Measurements from ENCODE around the gene CNTFR.

Gene CNTFR

DNA sequence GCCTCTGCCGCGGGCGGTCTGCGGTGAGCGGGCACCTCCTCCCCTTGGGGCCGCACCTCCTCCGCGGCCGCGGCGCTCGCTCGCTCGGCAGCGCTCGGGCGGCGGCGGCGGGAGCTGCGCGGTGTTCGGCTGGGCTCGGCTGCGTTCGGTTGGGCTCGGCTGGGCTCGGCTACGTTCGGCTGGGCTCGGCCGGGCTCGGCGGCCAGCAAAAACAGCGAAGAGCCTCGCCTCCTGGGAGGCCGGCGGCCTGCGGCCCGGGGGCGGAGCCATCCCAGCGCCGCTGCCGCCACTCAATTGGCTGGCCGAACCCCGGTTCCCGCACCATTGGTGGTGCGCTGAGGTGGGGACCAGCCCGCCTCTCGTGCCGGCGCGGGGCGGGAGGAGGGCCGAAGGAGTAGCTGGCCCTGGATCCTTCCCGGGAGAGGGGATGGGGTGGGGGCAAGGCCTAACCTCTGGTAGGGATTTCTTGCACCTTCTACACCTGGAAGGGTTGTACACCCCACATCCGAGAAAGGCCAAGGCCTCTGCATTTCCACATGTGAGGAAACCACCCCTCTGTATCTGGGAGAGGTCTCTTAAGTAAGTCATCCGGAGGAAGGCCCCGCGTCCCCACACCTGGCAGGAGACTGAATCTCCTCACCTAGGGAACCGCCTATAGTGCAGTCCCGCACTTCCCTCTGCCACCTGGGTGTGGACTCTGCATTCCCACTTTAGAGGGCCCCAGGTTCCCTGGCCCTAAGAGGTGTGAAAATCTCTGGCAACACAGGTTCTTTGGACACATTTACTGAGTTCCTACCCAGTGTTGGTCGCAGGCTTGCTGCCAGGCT is 66.3 kb downstream of the CNTFR start, which contains the start of gene ENHO:
ENHO (minus strand) TSS at position 20 of the 827 bp plus-strand sequence. CDS start 1,295 bp downstream, outside the sequence.
- DNase-seq (ENCODE audit: low spot score): peak; percentile 96

DNA sequence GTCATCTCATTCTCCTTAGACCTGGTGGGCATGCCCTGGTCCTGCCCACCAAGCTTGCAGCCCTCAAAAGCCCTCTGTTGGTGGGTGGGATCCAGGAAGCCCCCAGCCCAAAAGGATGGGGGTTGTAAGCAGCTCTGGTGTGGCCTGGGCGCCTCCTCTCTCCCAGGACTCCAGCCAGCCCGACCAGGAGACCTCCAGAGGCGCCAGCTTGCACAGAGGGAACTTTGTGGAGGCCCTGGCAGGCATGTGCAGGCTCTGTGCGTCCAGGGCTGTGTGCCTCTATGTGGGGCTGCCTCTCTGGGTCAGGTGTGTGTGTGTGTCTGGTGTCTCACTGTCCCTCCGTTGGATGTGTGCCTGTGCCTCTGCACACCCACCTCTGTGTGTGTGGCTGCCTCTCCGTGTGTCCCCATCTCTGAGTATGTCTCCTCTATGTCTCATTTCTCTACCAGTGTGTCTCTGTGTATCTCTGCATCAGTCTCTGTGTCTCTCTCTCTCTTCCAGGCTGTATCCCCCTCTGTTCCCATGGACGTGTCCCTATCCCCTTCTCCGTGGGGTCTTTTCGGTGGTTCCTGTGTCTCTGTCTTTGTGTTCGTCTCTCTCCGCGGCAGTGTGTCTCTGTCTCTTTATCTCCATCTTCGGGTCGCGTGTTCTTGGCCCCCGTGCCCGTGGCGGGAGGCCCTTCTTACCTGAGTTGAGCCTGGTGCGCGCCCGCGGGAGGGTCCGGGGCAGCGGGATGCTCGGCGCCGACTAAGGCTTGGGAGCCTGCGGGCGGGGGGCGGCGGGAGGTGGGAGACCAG is 67.2 kb downstream of the CNTFR start:
- no peak for DNase-seq (ENCODE audit: low spot score)

DNA sequence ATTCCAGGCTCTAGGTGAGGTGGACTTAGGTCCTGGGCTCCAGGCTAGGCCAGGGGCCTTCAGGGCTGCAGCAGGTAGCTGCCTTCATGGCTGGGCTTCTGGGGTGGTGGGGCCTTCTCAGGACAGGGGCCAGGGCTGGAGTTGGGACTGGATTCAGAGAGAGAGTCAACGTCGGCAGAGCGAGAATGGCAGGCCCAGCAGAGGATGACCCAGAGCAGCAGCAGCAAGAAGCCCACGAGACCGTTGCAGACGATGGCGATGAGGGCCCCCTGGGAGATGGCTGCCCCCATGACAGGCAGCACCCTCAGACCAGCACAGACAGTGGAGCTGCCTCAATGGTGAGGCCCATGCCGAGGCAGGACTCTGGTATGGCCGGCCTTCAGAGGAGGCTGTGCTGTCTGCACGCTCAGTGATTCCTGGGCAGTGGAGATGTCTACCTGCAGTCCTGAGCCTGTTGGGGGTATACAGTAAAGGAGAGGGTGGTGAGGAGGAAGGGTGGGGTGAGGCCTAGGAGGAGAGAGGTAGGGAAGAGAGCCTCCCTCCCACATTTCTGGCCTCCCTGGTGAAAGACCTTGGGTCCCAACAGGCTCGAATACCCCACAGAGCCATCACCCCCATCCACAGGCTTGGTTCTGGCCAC is 68.0 kb downstream of the CNTFR start:
- DNase-seq (ENCODE audit: low spot score): no peak

DNA sequence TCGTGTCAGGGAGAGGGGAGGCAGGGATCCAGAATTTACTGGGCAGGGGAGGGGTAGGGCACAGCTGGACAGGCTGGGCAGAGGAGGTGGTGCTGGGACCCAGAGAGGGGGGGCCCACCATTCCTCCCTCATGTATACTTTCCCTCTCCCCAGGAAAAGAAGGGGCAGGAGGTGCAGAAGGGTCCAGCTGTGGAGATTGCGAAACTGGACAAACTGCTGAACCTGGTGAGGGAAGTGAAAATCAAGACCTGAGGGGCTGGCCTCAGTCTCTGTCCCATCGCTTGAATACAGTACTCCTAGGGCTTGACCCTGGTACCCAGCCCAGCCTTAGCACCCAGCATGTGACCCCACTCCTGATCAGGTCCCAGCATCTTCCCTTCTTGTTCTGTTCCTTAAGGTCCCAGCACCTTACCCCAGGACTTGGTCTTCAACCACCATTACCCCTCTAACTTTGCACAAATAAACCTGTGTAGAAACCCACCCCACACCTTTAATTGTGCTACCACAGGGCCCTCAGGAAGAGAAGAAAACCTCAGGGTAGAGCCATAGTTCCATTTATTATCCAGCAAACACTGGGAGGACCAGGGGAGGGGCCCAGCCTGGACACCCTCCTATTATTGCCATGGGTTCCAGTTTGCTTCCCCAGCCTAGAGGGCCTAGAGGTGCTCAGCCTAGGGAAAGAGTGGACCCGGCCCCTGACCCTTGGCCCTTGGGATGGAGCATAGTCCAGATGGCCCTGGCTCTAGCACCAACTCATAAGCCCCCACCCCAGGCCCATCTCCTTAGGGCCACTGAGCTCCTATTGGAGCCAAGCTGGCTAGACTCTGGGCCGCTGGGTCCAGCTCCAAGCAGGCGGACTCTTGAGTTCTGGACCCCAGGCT is 68.8 kb downstream of the CNTFR start:
- DNase-seq (ENCODE audit: low spot score): no peak

DNA sequence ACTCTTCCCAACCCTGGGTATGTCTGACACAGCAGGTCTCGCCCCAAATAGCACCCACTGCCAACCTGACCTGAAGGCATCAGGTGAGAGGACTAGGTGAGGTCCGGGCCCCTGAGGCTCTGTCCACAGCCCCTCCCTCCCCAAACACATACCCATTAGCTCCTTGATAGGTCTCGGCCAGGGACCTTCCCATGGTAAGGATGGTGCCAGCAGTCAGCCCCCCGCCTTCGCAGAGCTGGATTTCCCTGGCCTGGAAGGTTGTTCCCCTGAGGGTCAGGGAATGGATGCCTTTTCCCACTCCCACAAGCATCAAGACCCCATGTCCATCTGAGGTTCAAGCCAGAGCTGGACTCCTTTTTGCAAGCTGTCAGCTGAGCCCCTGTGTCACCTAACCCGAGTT is 69.4 kb downstream of the CNTFR start:
- no peak for DNase-seq (ENCODE audit: low spot score)

DNA sequence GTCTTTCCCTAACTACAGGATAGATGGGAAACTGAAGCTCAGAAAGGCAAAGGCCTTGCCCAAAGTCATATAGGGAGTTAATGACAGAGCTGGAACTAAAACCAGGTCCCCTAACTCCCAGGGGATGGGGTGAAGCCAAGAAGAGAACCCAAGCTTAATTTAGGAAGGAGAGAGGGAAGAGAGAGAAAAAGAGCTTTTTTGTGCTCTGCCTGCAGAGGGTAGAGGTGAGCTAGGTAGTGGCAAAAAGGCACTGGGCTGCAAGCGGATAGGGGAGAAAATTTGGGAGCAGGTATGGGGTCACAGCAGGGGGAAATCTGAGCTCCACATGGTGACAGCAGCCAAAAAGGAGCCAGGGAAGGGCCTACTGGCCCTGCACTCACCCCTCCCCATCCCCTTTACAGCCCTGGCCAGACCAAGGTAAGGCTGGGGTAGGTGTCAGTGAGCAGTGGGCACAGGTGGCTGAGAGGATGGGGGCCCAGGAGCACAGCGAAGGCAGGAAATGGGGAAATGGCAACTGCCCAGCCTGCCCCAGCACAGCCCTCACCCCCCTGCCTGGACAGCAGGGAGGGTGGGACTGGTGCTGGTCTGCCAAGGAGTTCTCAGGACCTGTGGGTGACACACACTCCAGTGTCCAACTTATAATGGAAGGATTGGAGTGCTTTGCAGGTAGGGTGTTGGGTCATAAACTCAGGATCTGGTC is 70.1 kb downstream of the CNTFR start:
- no peak for DNase-seq (ENCODE audit: low spot score)

DNA sequence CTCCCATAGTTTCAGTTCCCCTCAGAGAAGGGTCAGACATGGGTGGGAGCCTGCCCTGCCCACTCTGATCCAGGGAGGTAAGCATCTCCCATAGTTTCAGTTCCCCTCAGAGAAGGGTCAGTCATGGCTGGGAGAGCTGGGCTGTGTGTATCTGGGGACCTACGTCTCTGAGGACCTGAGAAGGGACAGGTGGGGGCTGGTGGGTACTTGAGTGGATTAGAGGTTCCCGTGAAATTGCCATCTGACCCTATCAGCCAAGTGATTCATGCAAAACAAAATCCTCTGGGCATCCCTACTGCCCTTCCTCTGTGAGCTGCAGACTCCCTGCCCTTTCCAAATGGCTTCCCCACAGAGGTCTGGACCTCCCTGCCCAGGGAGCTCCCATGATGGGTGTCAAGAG is 70.6 kb downstream of the CNTFR start:
- no peak for DNase-seq (ENCODE audit: low spot score)

DNA sequence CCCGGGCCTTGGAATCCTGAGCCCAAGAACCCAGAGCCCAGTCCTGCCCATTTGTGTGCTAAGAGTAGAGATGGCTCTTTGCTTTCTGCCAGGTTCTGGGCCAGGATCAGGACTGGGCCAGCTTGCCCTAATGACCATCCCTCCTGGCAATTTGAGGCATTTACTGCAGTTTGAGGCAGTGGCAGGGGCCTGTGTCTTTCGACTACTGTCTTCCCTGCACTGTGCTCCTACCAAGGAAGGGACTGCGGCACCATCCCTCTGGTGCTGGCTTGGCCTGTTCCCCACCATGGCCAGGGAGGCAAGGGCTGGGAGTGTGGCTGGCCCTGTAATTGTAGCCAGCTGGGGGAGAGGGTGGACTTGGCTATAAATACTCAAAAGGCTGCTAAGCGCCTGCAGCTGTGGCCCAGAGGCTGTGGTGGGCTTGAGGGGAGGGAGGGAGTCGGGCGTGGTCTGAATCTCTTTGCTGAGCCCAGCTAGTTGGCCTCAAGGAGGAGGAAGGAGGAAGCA is 71.4 kb downstream of the CNTFR start:
- DNase-seq (ENCODE audit: low spot score): no peak

DNA sequence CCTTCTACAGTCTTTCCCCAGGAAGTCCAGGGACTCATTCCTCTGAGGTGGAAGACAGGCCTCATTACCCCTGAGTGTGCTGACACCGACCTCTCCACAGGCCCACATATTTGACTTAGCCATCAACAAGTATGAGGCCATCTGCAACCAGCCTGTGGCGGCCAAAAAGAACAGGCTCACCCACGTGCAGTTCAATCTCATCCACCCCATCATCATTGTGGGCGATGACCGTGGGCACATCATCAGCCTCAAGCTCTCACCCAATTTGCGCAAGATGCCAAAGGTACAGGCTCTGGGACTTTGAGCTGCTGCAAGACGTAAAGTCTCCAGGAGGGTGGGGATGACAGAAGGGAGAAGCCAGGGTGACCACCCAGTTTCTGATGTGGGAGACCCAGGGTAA is 72.3 kb downstream of the CNTFR start:
- no peak for DNase-seq (ENCODE audit: low spot score)

DNA sequence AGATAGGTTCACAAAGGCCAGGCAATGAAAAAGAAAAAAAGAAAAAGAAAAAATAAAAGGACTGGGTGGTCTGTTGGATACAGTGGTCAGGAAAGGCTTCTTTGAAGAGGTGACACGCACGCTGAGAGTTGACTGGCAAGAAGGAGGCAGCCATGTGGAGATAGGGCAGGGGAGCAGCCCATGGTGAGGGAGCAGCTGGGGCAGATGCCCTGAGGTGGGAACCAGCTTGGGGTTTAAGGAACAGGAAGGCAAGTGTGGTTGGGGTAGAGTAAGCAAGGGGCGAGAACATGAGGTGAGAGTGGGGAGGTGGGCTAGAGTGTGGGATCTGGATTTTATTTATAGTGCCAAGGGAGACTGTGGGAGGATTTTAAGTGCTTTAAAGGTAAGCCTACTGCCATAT is 73.6 kb downstream of the CNTFR start:
- no peak for DNase-seq (ENCODE audit: low spot score)

DNA sequence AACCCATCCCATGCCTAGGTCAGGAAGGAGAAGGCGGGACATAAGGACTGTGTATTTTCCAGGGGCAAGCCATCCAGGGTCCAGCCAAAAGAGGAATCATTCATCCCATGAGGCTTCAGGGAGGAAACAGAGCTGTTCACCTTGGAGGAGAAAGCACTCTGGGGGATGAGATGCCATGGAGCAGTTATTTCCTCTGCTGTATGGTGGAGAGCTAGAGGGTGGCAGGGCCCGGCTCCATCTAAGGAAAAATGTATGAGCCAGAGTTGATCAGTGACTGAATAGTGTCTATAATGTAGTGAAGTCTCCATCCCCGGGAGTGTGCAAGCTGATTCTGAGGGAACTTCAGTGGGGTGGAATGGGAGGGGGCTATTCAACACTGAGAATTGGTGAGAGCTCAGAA is 74.7 kb downstream of the CNTFR start:
- DNase-seq (ENCODE audit: low spot score): no peak

DNA sequence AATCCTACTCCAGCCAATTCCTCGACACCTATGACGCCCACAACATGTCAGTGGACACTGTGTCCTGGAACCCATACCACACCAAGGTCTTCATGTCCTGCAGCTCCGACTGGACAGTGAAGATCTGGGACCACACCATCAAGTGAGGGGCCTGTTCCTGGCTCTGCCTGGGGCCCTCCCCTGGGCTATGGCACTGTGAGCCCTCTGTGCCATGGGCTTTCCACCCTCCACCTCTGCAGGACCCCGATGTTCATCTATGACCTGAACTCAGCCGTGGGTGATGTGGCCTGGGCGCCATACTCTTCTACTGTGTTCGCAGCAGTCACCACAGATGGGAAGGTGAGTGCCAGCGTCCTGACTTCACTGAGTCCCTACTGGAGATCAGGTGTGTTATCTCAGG is 75.1 kb downstream of the CNTFR start:
- DNase-seq (ENCODE audit: low spot score): no peak

DNA sequence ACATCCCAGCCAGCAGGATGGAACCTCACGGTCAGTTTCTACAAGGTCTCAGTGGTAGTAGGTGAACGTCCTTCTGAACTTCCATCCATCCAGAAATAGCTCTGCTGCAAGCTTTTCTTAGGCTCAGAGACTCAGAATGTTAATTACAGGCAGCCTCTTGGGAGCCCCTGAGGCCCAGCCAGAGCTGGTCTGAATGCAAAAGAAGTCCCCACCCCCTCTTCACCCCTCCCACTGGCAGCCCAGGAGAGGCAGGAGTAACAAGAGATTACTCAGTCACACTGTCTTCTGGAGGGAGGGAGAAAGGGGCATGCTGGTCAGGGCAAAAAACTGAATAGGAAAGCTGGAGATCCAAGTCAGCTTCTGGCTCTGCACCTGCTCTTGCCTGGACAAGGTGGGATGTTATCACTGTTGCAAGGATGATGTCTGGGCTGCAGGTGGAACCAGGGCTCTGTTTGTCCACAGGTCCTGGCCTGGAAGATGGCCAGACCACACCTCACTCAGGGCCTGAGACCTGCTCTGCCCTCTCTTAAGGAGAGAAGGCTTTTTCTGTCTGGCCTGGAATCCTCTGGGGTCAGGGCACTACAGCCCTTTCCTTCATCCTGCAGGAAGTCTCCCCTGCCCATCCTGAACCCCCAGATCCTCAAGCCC is 75.8 kb downstream of the CNTFR start:
- DNase-seq (ENCODE audit: low spot score): peak; percentile 77

DNA sequence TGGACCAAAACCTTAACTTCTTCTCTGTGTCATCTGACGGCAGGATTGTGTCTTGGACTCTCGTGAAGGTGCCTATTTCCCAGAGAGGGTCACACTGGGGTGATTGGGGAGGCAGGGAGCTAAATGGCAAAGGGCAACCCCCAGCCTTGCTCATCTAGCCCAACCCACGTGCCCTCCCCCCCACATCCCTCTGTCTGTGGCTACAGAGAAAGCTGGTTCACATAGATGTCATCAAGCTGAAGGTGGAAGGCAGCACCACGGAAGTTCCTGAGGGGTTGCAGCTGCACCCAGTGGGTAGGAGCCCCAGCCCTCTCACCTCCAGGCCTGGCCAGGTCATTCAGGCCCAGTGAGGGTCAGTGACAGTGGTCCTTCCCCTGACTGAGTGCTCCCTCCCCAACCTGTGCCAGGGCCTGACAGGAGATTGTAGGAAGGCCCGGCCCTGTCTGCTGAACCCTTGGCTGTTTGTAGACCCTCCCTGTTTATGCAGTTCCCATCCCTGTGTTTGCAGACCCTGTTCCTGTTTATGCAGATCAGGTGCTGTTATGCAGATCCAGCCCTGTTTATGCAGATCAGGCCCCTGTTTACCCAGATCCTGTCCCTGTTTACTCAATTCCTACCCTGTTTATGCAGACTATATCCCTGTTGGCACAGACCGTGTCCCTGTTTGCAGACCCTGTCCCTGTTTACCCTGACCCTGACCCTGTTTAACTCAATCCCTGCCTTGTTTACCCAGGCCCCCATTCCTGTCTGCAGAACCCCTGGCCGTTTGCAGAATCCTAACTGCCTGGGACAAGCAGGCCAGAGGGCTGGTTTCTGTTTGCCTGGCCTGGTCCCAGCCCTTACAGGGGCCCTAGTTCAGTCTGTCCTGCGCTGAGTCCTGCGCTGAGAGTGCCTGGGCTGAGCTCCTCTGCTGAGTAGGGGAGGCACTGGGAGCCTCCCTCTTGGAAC is 77.1 kb downstream of the CNTFR start:
- no peak for DNase-seq (ENCODE audit: low spot score)

DNA sequence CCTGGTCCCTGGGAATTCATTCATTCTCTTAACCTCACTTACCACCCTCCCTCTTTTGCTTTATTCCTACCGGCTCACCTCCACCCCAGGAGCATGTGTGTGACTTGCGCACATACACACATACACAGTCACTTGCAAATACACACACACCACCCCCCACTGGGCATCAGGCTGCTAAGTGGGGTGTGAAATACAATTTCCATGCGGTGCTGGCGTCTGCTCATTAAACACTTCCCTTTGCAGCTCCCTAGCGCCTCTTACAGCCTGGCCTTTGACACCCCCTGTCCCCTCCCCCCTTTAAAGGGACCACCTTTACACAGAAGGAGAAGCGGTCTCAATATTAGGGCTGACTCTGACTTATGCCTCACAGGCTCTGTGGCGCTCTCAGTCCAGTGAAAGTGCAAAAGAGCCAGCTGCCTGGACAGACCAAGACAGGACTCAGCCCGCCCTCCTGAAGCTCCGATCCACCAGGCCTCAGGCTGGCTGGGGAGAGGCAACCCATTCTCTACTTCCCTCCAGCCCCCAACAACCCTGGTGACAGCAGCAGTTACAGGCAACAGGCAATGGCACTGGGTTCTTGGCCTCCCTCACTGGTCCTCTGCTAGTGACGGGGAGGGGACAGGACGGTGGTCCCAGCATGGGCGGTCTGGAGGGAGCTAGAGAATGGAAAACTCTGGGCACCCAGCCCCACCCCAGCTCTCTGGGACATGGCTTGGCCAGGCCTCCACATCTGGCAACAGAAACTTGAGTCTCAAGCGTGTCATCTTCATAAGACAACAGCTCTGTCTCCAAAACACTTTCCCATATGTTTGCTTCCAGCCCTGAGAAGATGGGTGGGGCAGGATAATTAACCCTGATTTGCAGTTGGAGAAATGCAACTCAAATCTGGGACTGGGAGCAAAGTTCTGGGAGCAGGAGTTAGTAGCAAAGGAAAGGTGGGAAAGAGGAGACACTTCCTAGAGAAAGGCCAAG is 78.7 kb downstream of the CNTFR start:
- DNase-seq (ENCODE audit: low spot score): no peak

DNA sequence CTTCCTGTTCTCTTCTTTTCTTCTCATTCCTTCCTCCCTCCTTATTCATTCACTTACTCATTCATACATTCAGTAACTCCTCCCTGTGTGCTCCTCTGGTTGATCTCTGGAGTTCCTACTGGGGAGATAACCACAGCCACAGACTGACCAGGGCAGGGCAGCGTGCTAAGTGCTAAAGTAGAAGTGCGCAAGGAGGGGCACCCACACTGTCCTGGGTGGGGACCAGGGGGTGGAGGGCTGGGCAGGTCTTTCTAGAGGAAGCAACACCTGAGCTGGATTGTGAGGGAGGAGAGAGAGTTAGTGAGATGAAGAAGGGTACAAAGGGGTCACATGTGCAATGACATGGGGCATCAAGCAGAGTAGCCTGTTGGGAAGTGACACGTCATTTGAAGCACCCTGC is 80.6 kb downstream of the CNTFR start:
- DNase-seq (ENCODE audit: low spot score): no peak

DNA sequence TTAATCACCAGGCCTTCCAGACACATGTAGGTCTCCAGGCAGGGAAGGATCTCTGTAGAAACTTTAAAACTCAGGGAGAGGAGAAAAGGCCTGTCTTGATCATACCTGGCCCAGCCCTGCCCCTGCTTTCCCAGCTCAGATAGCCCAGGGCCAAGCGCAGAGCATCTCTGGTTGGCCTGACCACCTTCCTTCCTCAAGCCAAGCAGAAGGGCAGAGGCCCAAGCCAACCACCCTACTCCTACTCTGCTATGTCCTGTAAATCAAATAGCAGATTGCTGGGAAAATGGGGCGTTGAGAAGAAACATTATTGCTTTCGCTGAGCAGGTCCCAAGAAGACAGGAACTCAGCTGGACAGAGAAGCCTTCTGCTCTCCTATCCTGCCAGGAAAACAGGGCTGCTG is 81.1 kb downstream of the CNTFR start:
- DNase-seq (ENCODE audit: low spot score): no peak

DNA sequence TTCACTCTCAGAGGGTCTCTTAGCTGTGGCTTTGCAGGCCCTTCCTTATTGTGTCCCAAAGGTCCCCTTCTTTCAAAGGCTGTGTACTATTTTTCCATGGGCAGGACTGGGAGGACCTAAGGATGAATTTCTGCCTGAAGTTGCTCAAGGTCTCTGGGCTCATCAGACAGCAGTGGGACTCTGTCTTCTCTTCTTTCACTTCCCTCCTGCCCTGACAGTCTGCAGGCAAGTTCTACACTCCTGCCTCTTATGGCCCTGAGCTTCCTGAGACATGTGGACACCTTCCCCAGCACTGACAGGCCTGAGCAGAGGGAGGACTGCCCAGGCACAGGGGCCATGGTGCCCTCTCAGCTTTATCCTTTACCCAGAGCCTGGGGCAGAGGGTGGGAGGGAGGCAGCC is 81.6 kb downstream of the CNTFR start:
- DNase-seq (ENCODE audit: low spot score): no peak

Measured in D341Med (cell line).